NCI-H2227 (cell line): ENCODE data around the gene ARHGAP11B.
"Not testable (repeated sequence)": the region's sequence is repeated elsewhere in the genome, so short reads cannot be mapped to it uniquely, and the experiment has no call there.

ENCODE experiments used
- DNase-seq: peaks from one replicate; lab custom pipeline; 2025; ENCODE audit not compliant: unreplicated experiment; lab: John Stamatoyannopoulos, UW

The ARHGAP11B gene

DNA sequence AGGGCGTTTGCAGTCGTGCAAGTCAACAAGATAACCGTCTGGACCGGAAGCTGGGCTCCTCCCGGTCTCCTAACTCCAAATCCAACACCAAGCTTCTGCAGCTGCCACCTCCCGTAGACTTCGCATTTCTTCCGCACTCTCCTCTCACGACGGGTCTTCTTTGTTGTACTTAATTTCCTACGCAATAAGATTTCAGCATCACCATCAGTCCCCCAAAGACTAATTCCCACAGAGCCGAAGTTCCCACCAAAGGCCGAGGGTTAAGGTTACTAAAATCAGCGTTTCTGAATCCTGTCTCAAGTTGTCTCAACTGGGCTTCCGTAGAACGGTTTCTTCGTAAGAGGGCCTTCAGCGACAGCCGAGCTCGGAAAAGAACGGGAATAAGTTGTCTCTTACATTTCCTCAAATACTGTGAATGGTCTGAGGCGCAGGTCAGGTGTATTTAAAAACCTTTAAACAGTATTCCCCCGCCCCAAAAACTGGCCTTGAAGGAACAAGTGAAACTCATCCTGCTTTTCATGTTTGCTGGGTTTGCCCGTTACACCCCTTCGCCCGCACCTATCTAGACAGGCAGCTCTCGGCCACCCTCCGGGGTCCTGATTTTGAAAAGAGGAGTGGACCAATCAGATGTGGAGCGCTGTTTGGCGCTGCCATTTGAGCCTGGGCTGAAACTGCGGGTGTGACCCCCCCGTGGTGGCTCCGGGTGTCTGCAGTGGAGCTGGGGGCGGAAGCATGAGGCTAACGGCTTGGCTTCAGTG lies at the start of gene ARHGAP11B:
ARHGAP11B (plus strand) TSS at position 693 of the 758 bp plus-strand sequence.
- DNase-seq = not testable (repeated sequence)

- not testable (repeated sequence) for DNase-seq
These were observed 46.4 kb upstream of the ARHGAP11B start for GRCh38 chr15:30579394-30579970.

GRCh38 chr15:30580716-30581115 lies 45.2 kb upstream of the ARHGAP11B start:
- not testable (repeated sequence) for DNase-seq

- not testable (repeated sequence) for DNase-seq
These were observed 27.0 kb upstream of the ARHGAP11B start for GRCh38 chr15:30598953-30599352.

DNA sequence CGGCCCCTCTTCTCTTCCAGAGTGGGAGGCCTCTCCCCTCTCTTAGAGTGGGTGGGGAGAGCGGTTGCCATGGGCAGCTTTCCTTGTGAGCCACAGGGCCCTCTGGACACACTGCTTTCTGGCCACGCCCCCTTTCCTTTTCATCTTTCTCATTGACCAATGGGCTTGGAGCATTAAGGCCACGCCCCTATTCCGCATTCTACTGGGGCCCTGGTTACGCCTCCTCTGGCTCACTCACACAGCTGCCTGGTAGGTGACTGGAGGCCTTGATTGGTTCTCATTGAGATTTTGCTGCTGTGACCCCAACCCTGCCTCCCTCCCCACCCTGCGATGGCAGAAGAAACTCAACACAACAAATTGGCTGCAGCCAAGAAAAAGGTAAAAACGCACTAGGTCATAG lies 22.1 kb upstream of the ARHGAP11B start, which contains the start of gene GOLGA8H:
GOLGA8H (plus strand) TSS at position 233 of the 400 bp plus-strand sequence; CDS start at position 331, 98 bp downstream.
- DNase-seq = not testable (repeated sequence)

GRCh38 chr15:30612271-30612670 lies 13.7 kb upstream of the ARHGAP11B start:
- not testable (repeated sequence) for DNase-seq

DNA sequence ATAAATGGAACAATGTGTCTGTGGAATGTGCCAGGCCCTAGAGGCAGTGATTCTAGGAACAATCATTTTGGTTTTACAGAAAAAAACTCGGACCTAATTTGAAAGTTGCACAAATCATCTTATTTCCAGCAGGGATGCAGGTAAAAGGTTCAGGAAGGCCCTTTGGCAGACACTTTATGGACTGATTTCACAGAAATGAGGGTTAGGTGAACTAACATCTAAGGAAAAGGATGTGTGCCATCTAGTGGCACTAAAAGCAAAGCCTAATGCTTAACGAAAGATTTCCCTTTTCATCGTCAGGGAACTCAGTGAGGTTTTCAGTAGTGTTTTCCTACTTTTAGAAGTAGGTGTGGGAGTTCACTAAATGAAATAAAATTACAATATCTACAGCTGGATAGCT lies 4.6 kb upstream of the ARHGAP11B start:
- DNase-seq = not testable (repeated sequence)

- not testable (repeated sequence) for DNase-seq
These were observed 252 bp downstream of the ARHGAP11B start for GRCh38 chr15:30626194-30626565.

DNA sequence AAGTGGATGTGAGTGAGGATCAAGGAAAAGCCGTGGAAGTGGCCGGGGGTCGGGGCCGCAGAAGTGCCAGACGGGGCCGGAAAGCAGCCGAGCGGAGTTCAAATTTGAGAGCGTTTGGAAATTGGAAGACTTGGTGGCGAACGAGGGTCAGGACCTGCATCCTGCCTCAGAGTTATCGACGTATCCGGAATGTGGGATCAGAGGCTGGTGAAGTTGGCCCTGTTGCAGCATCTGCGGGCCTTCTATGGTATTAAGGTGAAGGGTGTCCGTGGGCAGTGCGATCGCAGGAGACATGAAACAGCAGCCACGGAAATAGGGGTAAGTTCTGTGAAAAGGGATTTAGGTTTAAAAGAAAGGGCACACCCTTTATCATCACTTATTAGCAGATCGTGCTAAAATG lies 704 bp downstream of the ARHGAP11B start:
- not testable (repeated sequence) for DNase-seq

GRCh38 chr15:30650012-30650929 lies 24.3 kb downstream of the ARHGAP11B start:
- no peak for DNase-seq

GRCh38 chr15:30661154-30661553 lies 35.2 kb downstream of the ARHGAP11B start:
- DNase-seq = peak; percentile 2

DNA sequence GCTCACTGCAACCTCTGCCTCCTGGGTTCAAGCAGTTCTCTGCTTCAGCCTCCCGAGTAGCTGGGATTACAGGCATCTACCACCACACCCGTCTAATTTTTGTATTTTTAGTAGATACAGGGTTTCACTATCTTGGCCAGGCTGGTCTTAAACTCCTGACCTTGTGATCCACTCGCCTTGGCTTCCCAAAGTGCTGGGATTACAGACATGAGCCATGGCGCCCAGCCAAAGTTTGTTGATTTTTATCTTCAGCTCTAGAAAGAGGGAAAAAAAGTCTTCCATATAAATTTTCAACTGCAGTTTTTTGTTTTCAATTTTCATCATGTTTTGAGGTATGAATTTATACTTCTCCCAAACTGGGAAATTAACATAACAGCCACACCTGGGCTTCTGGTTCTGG lies 43.7 kb downstream of the ARHGAP11B start:
- not testable (repeated sequence) for DNase-seq

DNA sequence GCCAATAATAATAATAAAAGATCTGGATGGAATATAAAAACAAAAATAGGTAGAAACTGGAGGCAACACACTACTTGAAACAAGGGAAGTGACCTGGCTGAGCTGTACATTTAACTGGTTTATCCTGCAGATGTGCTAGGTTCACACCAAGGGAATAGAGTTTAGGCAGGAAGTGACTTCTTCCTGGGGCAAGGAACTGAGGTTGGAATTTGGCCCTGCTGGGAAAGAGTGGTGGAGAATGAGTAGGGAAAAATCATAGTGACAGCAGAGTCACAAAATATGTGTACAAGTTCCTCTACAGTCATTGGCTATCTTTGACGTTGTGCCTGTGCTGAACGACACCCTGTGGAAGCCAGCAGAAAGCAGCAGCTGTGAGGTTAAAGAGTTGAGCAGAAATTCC lies 44.1 kb downstream of the ARHGAP11B start:
- DNase-seq = no peak

DNA sequence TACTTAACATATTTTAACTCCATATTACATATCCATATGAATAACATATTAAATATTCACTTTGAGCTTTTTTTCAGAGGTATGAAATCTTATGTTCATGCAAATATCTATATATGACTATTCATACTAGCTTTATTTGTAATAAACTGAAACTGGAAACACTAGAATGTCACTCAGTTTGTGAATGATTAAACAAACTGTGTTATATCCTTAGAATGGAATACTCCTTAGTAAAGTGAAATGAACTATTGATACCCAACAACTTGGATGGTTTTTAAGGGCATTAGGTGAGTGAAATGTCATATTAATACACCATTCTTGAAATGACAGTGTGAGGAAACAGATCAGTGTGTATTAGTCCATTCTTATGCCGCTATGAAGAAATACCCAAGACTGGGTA lies 45.4 kb downstream of the ARHGAP11B start:
- DNase-seq = no peak

- no peak for DNase-seq
These were observed 49.2 kb downstream of the ARHGAP11B start for GRCh38 chr15:30675126-30675525.

GRCh38 chr15:30675891-30676290 lies 50.0 kb downstream of the ARHGAP11B start:
- not testable (repeated sequence) for DNase-seq

- DNase-seq = not testable (repeated sequence)
These were observed 55.1 kb downstream of the ARHGAP11B start for GRCh38 chr15:30680997-30681396.

DNA sequence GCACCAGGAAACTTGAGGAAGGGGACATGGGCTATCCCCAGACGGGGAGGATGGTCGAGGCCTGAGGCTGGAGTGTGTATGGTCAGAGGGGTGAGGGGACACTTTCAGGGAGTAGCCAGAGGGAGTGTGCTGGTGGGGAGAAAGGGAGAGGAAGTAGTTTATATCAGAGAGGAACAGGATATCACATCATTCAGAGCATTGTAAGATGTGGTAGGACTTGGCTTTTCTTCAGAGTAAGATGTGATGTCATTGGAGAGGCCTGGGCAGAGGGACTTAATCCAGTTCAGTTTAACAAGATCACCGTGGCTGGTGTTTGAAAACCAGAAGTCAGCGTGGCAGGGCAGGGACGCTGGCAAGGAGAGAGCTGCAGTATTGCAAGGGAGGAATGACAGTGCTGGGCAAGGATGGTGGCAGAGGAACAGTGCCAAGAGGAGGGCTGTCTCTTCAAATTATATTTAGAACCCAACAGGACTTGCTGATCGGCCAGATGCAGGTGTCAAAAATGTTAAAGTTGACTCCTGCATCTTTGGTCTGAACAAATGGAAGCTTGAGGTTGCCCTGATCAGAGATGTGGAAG lies 59.9 kb downstream of the ARHGAP11B start:
- not testable (repeated sequence) for DNase-seq

DNA sequence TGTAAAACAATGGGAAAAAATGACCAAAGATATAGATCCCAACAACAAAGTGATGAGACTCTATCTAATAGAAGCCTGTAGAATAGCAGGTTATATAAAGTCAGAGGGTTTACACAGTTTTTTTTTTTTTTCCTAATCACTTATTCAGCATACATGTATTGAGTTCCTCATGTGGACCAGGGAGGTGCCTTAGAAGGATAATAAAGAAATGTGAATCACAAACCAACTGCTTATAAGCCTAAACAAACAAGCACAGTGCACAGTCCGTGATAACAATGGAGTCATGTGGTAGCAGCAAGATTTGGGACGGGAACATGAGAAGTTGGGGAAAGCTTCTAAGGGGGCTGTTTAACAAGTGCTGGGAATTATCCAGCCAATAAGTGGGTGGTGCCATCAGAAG lies 60.7 kb downstream of the ARHGAP11B start:
- DNase-seq = not testable (repeated sequence)
